Chondrocyte (in vitro differentiated cells): Measurements from ENCODE around the gene BMP7. TPM values are rescaled to one million over a fixed set of nuclear protein-coding genes. Genes with fewer than 3 reads are reported as not detected.

Source experiments
- DNase-seq: peaks from one replicate; pipeline ENCODE4 v3.0.0; 2021; ENCODE audit warnings: mixed read lengths, low spot score
- H3K27ac Mint-ChIP-seq: one replicate; pipeline ENCODE4 v1.8.0; 2021; ENCODE audit warnings: mild to moderate bottlenecking, moderate library complexity, mixed read lengths; ENCODE audit not compliant: unreplicated experiment
- H3K27me3 Mint-ChIP-seq: 2 replicates; pipeline ENCODE4 v1.8.0; 2021; ENCODE audit warnings: low read depth, mixed read lengths
- H3K36me3 Mint-ChIP-seq: 2 replicates; pipeline ENCODE4 v1.8.0; 2021; ENCODE audit warnings: low read depth, mixed read lengths
- H3K4me1 Mint-ChIP-seq: 2 replicates; pipeline ENCODE4 v1.8.0; 2021; ENCODE audit warnings: low read depth, mild to moderate bottlenecking, mixed read lengths
- H3K4me3 Mint-ChIP-seq: one replicate; pipeline ENCODE4 v1.8.0; 2021; ENCODE audit warnings: mild to moderate bottlenecking, moderate library complexity, mixed read lengths; ENCODE audit not compliant: unreplicated experiment
- H3K9me3 Mint-ChIP-seq: 2 replicates; pipeline ENCODE4 v1.8.0; 2021; ENCODE audit warnings: low read depth, mixed read lengths
- CTCF ChIP-seq: fragments of 200-600 bp; sonication (generic); IDR thresholded peaks from 2 replicates; pipeline ENCODE4 v1.5.0; 2021; ENCODE audit warnings: antibody characterized with exemption, mild to moderate bottlenecking, moderate library complexity
- total RNA-seq: library from RNA; stranded (reverse); gene quantifications from 3 replicates; pipeline ENCODE4 v1.2.1, GENCODE V29; 2021

BMP7 gene
- total RNA-seq, 1 donor from 2014 or later: not detected

- Mint-ChIP-seq H3K27ac (no peak overlapping the region), H3K4me1 (peaks cover 5% of the 10 kb centered on the region), H3K36me3 (no peaks in the 10 kb centered on the region), H3K9me3 (no peaks in the 10 kb centered on the region), H3K27me3 (peaks cover 69% of the 10 kb centered on the region), H3K4me3 (no peak overlapping the region)
- TF ChIP-seq CTCF: no peak
- DNase-seq: no peak
These were observed 22.3 kb upstream of the BMP7 start for GRCh38 chr20:57288651-57289277.

GRCh38 chr20:57287901-57288300 is 21.5 kb upstream of the BMP7 start:
- Mint-ChIP-seq H3K36me3 (no peaks in the 10 kb centered on the region), H3K27ac (no peak overlapping the region), H3K27me3 (peaks cover 71% of the 10 kb centered on the region), H3K9me3 (no peaks in the 10 kb centered on the region), H3K4me3 (no peak overlapping the region), H3K4me1 (peaks cover 6% of the 10 kb centered on the region)
- DNase-seq: no peak
- TF ChIP-seq CTCF: no peak

DNA sequence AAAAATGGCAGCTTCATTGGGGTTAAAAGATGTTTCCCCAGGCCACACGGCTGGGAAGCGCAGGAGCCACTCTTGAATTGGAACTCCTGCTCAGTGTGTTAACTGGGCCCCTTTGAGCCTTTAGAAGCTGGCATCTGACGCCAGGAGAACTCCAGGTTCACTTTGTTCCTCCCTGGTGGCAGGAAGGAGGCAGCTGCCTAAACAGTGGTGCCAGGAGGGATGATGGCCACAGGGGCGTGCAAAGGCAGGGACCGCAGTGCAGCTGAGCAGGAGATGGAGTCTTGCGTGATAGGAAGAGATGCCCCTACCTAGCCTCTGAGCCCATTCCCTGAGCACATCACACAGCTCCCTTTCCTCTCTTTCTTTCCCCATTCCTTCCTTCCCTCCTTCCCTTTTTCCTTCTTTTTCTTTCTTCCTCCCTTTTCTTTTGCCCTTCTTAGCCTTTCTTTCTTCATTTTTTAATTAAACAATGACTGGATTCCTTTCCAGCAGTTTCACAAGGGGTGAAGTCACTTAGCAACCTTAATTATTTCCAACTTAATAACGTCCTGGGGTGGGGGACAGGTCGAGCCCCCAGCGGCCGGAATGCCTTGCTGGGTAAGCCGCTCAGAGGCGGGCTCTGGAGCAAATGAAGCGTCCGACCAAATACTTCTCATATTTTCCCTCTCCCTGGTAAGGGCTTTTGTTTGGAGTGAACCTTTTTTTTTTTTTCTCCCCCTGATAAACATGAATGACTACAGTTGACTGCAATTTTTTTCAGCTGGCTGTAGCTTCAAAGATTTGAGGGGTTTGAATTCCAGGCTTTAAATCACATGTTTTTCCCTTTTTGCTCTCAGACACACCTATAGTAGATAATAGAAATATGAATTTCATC is 20.8 kb upstream of the BMP7 start:
- no peak for TF ChIP-seq CTCF
- Mint-ChIP-seq H3K4me3 (no peak overlapping the region), H3K4me1 (peaks cover 11% of the 10 kb centered on the region), H3K36me3 (no peaks in the 10 kb centered on the region), H3K27me3 (peaks cover 72% of the 10 kb centered on the region), H3K27ac (no peak overlapping the region), H3K9me3 (no peaks in the 10 kb centered on the region)
- DNase-seq: no peak

GRCh38 chr20:57283860-57284259 is 17.4 kb upstream of the BMP7 start:
- Mint-ChIP-seq H3K36me3 (no peaks in the 10 kb centered on the region), H3K4me3 (no peak overlapping the region), H3K9me3 (no peaks in the 10 kb centered on the region), H3K27me3 (peaks cover 57% of the 10 kb centered on the region), H3K27ac (no peak overlapping the region), H3K4me1 (peaks cover 11% of the 10 kb centered on the region)
- no peak for TF ChIP-seq CTCF
- DNase-seq: no peak

GRCh38 chr20:57282670-57283361 is 16.4 kb upstream of the BMP7 start:
- Mint-ChIP-seq H3K27me3 (peaks cover 53% of the 10 kb centered on the region), H3K4me1 (peaks cover 11% of the 10 kb centered on the region), H3K4me3 (no peak overlapping the region), H3K36me3 (no peaks in the 10 kb centered on the region), H3K27ac (no peak overlapping the region), H3K9me3 (no peaks in the 10 kb centered on the region)
- no peak for TF ChIP-seq CTCF
- DNase-seq: no peak
